HepG2 (cell line): Measurements from ENCODE around the gene SMAP1. TPM values are rescaled to one million over a fixed set of nuclear protein-coding genes. Genes with fewer than 3 reads are reported as not detected.
A peak's percentile ranks its signal among the peaks of the same experiment; 100 is the strongest.

Experiments used
- ATAC-seq: fragments of 200-7000 bp; cut with Tn5 transposase; 3 replicates; pipeline ENCODE4 v1.9.1; 2020; ENCODE audit warnings: mild to moderate bottlenecking, moderate library complexity
- BruUV-seq: library from RNA; stranded (reverse); fragments of 400-500 nt; replicated peaks from 2 replicates; lab custom pipeline; 2021; lab: Mats Ljungman, UMichigan
- CTCF ChIA-PET: fragments of 300-600 bp; formaldehyde crosslinking; extraction: SDS; loops from one replicate; lab custom pipeline; 2021; ENCODE audit warnings: low total read pairs, inconsistent platforms, low intra/inter-chr PET ratio; lab: Yijun Ruan, JAX
- POLR2A ChIA-PET: fragments of 350-600 bp; sonication (Branson Sonifier 250); formaldehyde crosslinking; loops from one replicate; lab custom pipeline; 2020; ENCODE audit warnings: antibody characterized with exemption, inconsistent platforms; lab: Yijun Ruan, JAX
- DNase-seq: peaks from one replicate; pipeline ENCODE4 v3.0.0-alpha.2; 2015; ENCODE audit warnings: low spot score
- FAIRE-seq: peaks from 3 replicates; lab custom pipeline; 2011; peaks lifted over from hg19 to GRCh38; lab: Jason Lieb, UNC
- H2AFZ ChIP-seq: one replicate; pipeline ENCODE4 v1.6.1; 2011; ENCODE audit warnings: low read length, inconsistent platforms
- H3K27ac ChIP-seq: fragments of 300-600 bp; 3 replicates; pipeline ENCODE4 v1.8.0; 2011; ENCODE audit warnings: mixed run types, mild to moderate bottlenecking, mixed read lengths, low read length, inconsistent platforms; ENCODE audit not compliant: insufficient read depth; ENCODE audit errors: extremely low read length
- H3K27me3 ChIP-seq, 2 experiments: fragments of 200-600 bp in 1 of 2; 2 replicates in 1 of 2; 3 replicates in 1 of 2; pipeline versions ENCODE4 v1.6.0 to v1.8.0; 2011; ENCODE audit warnings: low read length in 2 of 2, mild to moderate bottlenecking in 2 of 2, moderate library complexity in 2 of 2, inconsistent platforms in 1 of 2; ENCODE audit not compliant: insufficient read depth in 2 of 2, control insufficient read depth in 1 of 2
- H3K36me3 ChIP-seq, 2 experiments: fragments of 200-600 bp in 1 of 2; replicated peaks in 1 of 2; 2 replicates in 1 of 2; 3 replicates in 1 of 2; pipeline versions ENCODE4 v1.5.1 to v1.8.0; 2011; ENCODE audit warnings: low read length in 2 of 2, inconsistent platforms in 1 of 2; ENCODE audit not compliant: insufficient read depth in 2 of 2, control insufficient read depth in 1 of 2
- H3K4me1 ChIP-seq: 2 replicates; pipeline ENCODE4 v1.5.1; 2012; ENCODE audit warnings: low read length, inconsistent platforms; ENCODE audit not compliant: insufficient read depth
- H3K4me2 ChIP-seq: 2 replicates; pipeline ENCODE4 v1.6.0; 2011; ENCODE audit warnings: low read depth, low read length, inconsistent platforms
- H3K4me3 ChIP-seq, 3 experiments: fragments of 200-600 bp in 1 of 3; sonication (generic), shearing (Covaris generic) in 1 of 3; replicated peaks in 1 of 3; 2 replicates each; pipeline ENCODE4 v1.5.1; 2011 to 2016; ENCODE audit warnings: low read length in 3 of 3, inconsistent platforms in 2 of 3, low read depth in 2 of 3, mild to moderate bottlenecking in 2 of 3, control low read depth in 1 of 3, mixed read lengths in 1 of 3; ENCODE audit not compliant: insufficient read depth in 1 of 3
- H3K79me2 ChIP-seq: one replicate; pipeline ENCODE4 v1.6.1; 2011; ENCODE audit warnings: low read length, inconsistent platforms; ENCODE audit not compliant: insufficient read depth
- H3K9ac ChIP-seq: 2 replicates; pipeline ENCODE4 v1.6.0; 2011; ENCODE audit warnings: mild to moderate bottlenecking, low read depth, low read length, inconsistent platforms; ENCODE audit not compliant: insufficient read depth
- H3K9me3 ChIP-seq: 2 replicates; pipeline ENCODE4 v1.5.1; 2012; ENCODE audit warnings: mild to moderate bottlenecking, low read length
- H4K20me1 ChIP-seq: 2 replicates; pipeline ENCODE4 v1.6.0; 2011; ENCODE audit warnings: inconsistent platforms, mild to moderate bottlenecking, low read length, moderate library complexity; ENCODE audit not compliant: insufficient read depth
- CCDC6 ChIP-seq: sonication (generic); formaldehyde crosslinking; IDR thresholded peaks from 2 replicates; pipeline ENCODE4 v1.8.1; 2022; ENCODE audit warnings: mild to moderate bottlenecking, missing genetic modification reagents, moderate library complexity
- LBX2 ChIP-seq: sonication (generic); formaldehyde crosslinking; IDR thresholded peaks from 2 replicates; pipeline ENCODE4 v1.5.0; 2020; ENCODE audit warnings: missing genetic modification reagents, mild to moderate bottlenecking, borderline replicate concordance
- MAFF ChIP-seq: IDR thresholded peaks from 2 replicates; pipeline ENCODE4 v1.6.1; 2011; ENCODE audit warnings: low read depth, low read length, improper control_type of control experiment
- MAFK ChIP-seq, 2 experiments: IDR thresholded peaks in 1 of 2; conservative IDR thresholded peaks in 1 of 2; 2 replicates each; pipeline ENCODE4 v1.6.1; 2011; ENCODE audit warnings: improper control_type of control experiment in 2 of 2, low read length in 2 of 2
- NFE2L2 ChIP-seq: fragments of 150-350 bp; IDR thresholded peaks from 2 replicates; pipeline ENCODE4 v1.6.1; 2014; ENCODE audit warnings: low read length
- NR2F6 ChIP-seq, 2 experiments: IDR thresholded peaks; 2 replicates each; pipeline ENCODE4 v1.6.1; 2016; ENCODE audit warnings: antibody characterized with exemption in 1 of 2, mild to moderate bottlenecking in 1 of 2
- PRPF4 ChIP-seq: fragments of 200-400 bp; formaldehyde crosslinking; IDR thresholded peaks from 2 replicates; pipeline ENCODE4 v1.6.1; 2016; ENCODE audit warnings: low read length, low read depth; ENCODE audit not compliant: poor library complexity, severe bottlenecking
- WGBS: methylation state at CpG from one replicate; pipeline ENCODE4 v1.1.6; 2017; ENCODE audit warnings: low lambda C conversion rate; 5-methylcytosine and 5-hydroxymethylcytosine counted together
- in situ Hi-C: cut with HindIII; loops from 2 replicates; pipeline ENCODE4 v1.10.0; 2017; ENCODE audit warnings: low pct_unique_long_range_greater_than_20kb; ENCODE audit not compliant: extremely low pct_ligation_motif_present
- intact Hi-C: fragments of 100-400 bp; cut with micrococcal nuclease; formaldehyde crosslinking; loops from one replicate; pipeline ENCODE4 v1.10.0; 2022; ENCODE audit not compliant: unreplicated experiment
- polyA plus RNA-seq, 8 experiments: library from polyadenylated mRNA; depleted of rRNA in 3 of 8; stranded (reverse) in 7 of 8; unstranded in 1 of 8; fragments of >200 nt; fragmentation: Illumina TruSeq in 4 of 8; extraction: Trizol in 4 of 8; gene quantifications; 2 replicates each; pipeline versions ENCODE4 v1.2.1 to v1.2.3, GENCODE V29; 2011 to 2016; ENCODE audit warnings: low read depth in 4 of 8, missing spikeins in 1 of 8, mixed read lengths in 1 of 8; ENCODE audit not compliant: insufficient read depth in 1 of 8
- total RNA-seq, 5 experiments: library from RNA; depleted of rRNA; stranded (reverse); fragments of >200 nt; fragmentation: Illumina TruSeq; extraction: Trizol; gene quantifications; 2 replicates each; pipeline ENCODE4 v1.2.3, GENCODE V29; 2016; ENCODE audit warnings: low read depth in 1 of 5
- TF ChIP-seq, protein P1 (sequence below): sonication (generic); formaldehyde crosslinking; IDR thresholded peaks from 2 replicates; pipeline ENCODE4 v1.8.0; 2023; ENCODE audit warnings: mild to moderate bottlenecking, missing genetic modification reagents
- TF ChIP-seq, protein P2 (sequence below): sonication (generic); formaldehyde crosslinking; IDR thresholded peaks from 2 replicates; pipeline ENCODE4 v1.4.0; 2020; ENCODE audit warnings: mild to moderate bottlenecking, low read depth, missing genetic modification reagents

Gene SMAP1
- total and polyA plus RNA-seq, 2 of the 13 experiments (the other 11 are each of a cell fraction or from before 2014, with no cell fraction given) = 13.4 to 17.8 TPM

DNA sequence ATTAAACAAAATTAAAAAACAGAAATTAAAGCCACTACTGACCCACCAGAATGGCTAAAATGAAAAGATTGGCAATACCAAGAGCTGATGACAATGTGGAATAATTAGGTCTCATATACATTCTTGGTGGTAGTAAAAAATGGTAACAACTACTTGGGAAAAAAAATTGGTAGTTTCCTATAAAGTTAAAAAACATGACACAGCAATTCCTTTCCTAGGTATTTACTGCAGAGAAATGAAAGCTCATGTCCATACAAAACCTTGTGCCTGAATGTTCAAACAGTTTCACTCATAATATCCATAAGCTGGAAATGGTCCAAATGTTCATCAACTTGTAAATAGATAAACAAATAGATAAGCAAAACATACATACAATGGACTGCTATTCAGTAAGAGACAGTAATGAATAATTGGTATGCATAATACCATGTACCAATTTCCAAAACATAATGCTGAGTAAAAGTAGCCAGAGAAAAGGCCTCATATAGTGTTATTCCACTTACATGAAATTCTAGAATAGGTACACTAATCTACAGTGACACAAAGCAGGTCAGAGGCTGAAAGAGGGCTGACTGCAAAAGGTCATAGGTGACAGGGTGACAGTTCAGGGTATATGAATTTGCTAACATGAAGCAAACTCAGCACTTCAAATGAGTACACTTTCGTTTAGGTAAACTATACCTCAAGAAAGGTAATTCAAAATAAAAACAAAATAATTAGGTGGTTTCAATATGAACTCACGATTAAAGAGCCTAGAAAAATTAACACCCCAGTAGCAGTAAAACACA, 236.2 kb downstream of the SMAP1 start:
- ChIA-PET CTCF (no interaction called here), POLR2A (no interaction called here)
- Histone ChIP-seq H2AFZ (no peak overlapping the region), H3K4me2 (no peak overlapping the region), H3K27me3 (no peaks in the 10 kb centered on the region), H3K9me3 (no peaks in the 10 kb centered on the region), H3K4me1 (no peaks in the 10 kb centered on the region), H4K20me1 (no peaks in the 10 kb centered on the region), H3K27ac (no peak overlapping the region), H3K36me3 (no peaks in the 10 kb centered on the region), H3K4me3 (no peak overlapping the region), H3K9ac (no peak overlapping the region), H3K79me2 (no peaks in the 10 kb centered on the region)
- 0% methylated on average over 2 of the region's 2 CpGs for WGBS
- no TSS peak for BruUV-seq
- FAIRE-seq (no peak), ATAC-seq (no peak), DNase-seq (no peak)
- in situ Hi-C loops = no loop called here
- intact Hi-C loops = no loop called here
- TF ChIP-seq NFE2L2 (peak; percentile 69), PRPF4 (no peak), LBX2 (CRISPR knock-in tag) (no peak), NR2F6 (IDR thresholded peaks at IDR 0.05) (0 out of 2 replicates have a peak, but pooled peaks have one; percentile 23), NR2F6 (CRISPR knock-in tag; IDR thresholded peaks at IDR 0.05) (no peak), MAFF (peak; percentile 45), CCDC6 (no peak), MAFK (conservative IDR thresholded peaks at IDR 0.05 in 1 of 2, IDR thresholded peaks at IDR 0.05 in 1 of 2; ENCODE audit: low read length in 2 of 2) (peak; percentile 60 to 75)
- TF ChIP-seq, protein P1, sequence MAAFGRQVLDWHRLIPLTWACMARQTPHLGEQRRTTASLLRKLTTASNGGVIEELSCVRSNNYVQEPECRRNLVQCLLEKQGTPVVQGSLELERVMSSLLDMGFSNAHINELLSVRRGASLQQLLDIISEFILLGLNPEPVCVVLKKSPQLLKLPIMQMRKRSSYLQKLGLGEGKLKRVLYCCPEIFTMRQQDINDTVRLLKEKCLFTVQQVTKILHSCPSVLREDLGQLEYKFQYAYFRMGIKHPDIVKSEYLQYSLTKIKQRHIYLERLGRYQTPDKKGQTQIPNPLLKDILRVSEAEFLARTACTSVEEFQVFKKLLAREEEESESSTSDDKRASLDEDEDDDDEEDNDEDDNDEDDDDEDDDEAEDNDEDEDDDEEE (CRISPR knock-in tag) = no peak
- TF ChIP-seq, protein P2, sequence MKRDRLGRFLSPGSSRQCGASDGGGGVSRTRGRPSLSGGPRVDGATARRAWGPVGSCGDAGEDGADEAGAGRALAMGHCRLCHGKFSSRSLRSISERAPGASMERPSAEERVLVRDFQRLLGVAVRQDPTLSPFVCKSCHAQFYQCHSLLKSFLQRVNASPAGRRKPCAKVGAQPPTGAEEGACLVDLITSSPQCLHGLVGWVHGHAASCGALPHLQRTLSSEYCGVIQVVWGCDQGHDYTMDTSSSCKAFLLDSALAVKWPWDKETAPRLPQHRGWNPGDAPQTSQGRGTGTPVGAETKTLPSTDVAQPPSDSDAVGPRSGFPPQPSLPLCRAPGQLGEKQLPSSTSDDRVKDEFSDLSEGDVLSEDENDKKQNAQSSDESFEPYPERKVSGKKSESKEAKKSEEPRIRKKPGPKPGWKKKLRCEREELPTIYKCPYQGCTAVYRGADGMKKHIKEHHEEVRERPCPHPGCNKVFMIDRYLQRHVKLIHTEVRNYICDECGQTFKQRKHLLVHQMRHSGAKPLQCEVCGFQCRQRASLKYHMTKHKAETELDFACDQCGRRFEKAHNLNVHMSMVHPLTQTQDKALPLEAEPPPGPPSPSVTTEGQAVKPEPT (CRISPR knock-in tag) = no peak
